Right lobe of liver (tissue), 6 donors: ENCODE results near the gene IQCF6. TPM values are rescaled to one million over a fixed set of nuclear protein-coding genes. Genes with fewer than 3 reads are reported as not detected.

ENCODE experiments used
- ATAC-seq, 4 donors: fragments of 200-7000 bp; cut with Tn5 transposase; one replicate each; pipeline ENCODE4 v1.9.1; 2020; ENCODE audit warnings: mild to moderate bottlenecking in 4 of 4, moderate library complexity in 4 of 4
- DNase-seq, 3 donors: peaks; one replicate each; pipeline ENCODE4 v3.0.0-alpha.2; 2020
- H3K27ac ChIP-seq, 3 donors: fragments of 200-600 bp; one replicate each; pipeline ENCODE4 v1.8.0; 2022
- H3K27me3 ChIP-seq, 2 donors: fragments of 200-600 bp; one replicate each; pipeline ENCODE4 v1.8.0; 2022
- H3K36me3 ChIP-seq, 4 donors: fragments of 200-600 bp; sonication (generic) in 1 of 4; one replicate each; pipeline versions ENCODE4 v1.5.1 to v1.8.0; 2017 to 2022; ENCODE audit warnings: control low read depth in 1 of 4
- H3K4me1 ChIP-seq, 4 donors: fragments of 200-600 bp; sonication (generic) in 1 of 4; one replicate each; pipeline versions ENCODE4 v1.5.1 to v1.8.0; 2017 to 2022; ENCODE audit warnings: control low read depth in 1 of 4
- H3K4me3 ChIP-seq, 3 donors: fragments of 200-600 bp; one replicate each; pipeline ENCODE4 v1.8.0; 2022
- H3K9me3 ChIP-seq, 4 donors: fragments of 200-600 bp; sonication (generic) in 1 of 4; one replicate each; pipeline versions ENCODE4 v1.5.1 to v1.8.0; 2017 to 2022; ENCODE audit warnings: control low read depth in 1 of 4
- CTCF ChIP-seq, 4 donors: fragments of 200-600 bp in 3 of 4; fragments of 450-650 bp in 1 of 4; IDR thresholded peaks; one replicate each; pipeline versions ENCODE4 v1.5.1 to v1.8.0; 2016 to 2022; ENCODE audit warnings: antibody characterized with exemption in 4 of 4, mild to moderate bottlenecking in 2 of 4
- POLR2A ChIP-seq: fragments of 450-650 bp; IDR thresholded peaks from one replicate; pipeline ENCODE4 v1.6.1; 2017; ENCODE audit warnings: antibody characterized with exemption, mild to moderate bottlenecking
- WGBS: methylation state at CpG from one replicate; pipeline ENCODE4 v1.1.6; 2018; ENCODE audit warnings: low coverage, low lambda C conversion rate; ENCODE audit not compliant: insufficient coverage; ENCODE audit errors: missing lambda C conversion rate; 5-methylcytosine and 5-hydroxymethylcytosine counted together
- intact Hi-C, 2 donors: fragments of 100-400 bp; cut with DNase I; formaldehyde crosslinking; loops; one replicate each; pipeline versions ENCODE4 v1.11.2 to v1.14.1; 2022
- long read RNA-seq: library from polyadenylated mRNA; unstranded; transcript quantifications from one replicate; pipeline ENCODE4 v2.0.0, GENCODE V29; 2019
- total RNA-seq, 6 experiments: library from RNA; depleted of rRNA in 2 of 6; stranded (reverse); fragments of >200 nt in 2 of 6; fragmentation: NEBNext Ultra II Directional in 3 of 6; extraction: Animal tissue kit (Norgen Biotek cat#: 25700) in 3 of 6; gene quantifications; one replicate each; pipeline versions ENCODE4 v1.1.0 to v1.2.4, GENCODE V29; 2016 to 2023
- donor health status: DM: no; HTN: yes; CAD: no.
- donor health status: DM: no; HTN: no; CAD: no.
- donor health status: DM: no; HTN: no; CAD: no.
- donor health status: DM: no; HTN: yes; CAD: no.
- donor health status: DM: no; HTN: yes; CAD: no.

Gene IQCF6
- total RNA-seq: not detected
- long read RNA-seq: 0 reads

- no peaks in the 10 kb centered on the region for H3K4me1 ChIP-seq
- WGBS: 88% methylated on average over 5 of the region's 5 CpGs
- ATAC-seq (no peak), DNase-seq (no peak)
- intact Hi-C loops: no loop called here
- no peaks in the 10 kb centered on the region for H3K9me3 ChIP-seq
- H3K27me3 ChIP-seq: no peaks in the 10 kb centered on the region
- H3K4me3 ChIP-seq: no peak within 1 kb of the TSS
- TF ChIP-seq CTCF (IDR thresholded peaks at IDR 0.05) (no peak), POLR2A (no peak)
- no peak within 1 kb of the TSS for H3K27ac ChIP-seq
- no peaks in the 10 kb centered on the region for H3K36me3 ChIP-seq
These were observed at the start of gene IQCF6 for GRCh38 chr3:51779137-51779536. Gene IQCF6, minus strand, starts transcription at chr3:51779237. Its CDS starts 13 bp downstream, at chr3:51779224.

- WGBS: 50% methylated on average over 1 of the region's 1 CpG
- H3K36me3 ChIP-seq: no peaks in the 10 kb centered on the region
- ATAC-seq (no peak), DNase-seq (no peak)
- H3K9me3 ChIP-seq: no peaks in the 10 kb centered on the region
- H3K4me1 ChIP-seq: no peaks in the 10 kb centered on the region
- H3K4me3 ChIP-seq: no peak overlapping the region
- no peak overlapping the region for H3K27ac ChIP-seq
- TF ChIP-seq CTCF (IDR thresholded peaks at IDR 0.05) (no peak), POLR2A (no peak)
- no peaks in the 10 kb centered on the region for H3K27me3 ChIP-seq
- intact Hi-C loops: no loop called here
These were observed 49.3 kb upstream of the IQCF6 start for GRCh38 chr3:51828297-51828696.

GRCh38 chr3:51819709-51820406, 40.8 kb upstream of the IQCF6 start:
- H3K9me3 ChIP-seq: no peaks in the 10 kb centered on the region
- DNase-seq (no peak), ATAC-seq (no peak)
- H3K4me3 ChIP-seq: no peak overlapping the region
- 44% methylated on average over 7 of the region's 12 CpGs for WGBS
- no peaks in the 10 kb centered on the region for H3K4me1 ChIP-seq
- H3K27ac ChIP-seq: no peak overlapping the region
- H3K27me3 ChIP-seq: no peaks in the 10 kb centered on the region
- no peaks in the 10 kb centered on the region for H3K36me3 ChIP-seq
- no peak for TF ChIP-seq POLR2A
- TF ChIP-seq CTCF (IDR thresholded peaks at IDR 0.05): no peak
- intact Hi-C loops: no loop called here

GRCh38 chr3:51819151-51819550, 40.1 kb upstream of the IQCF6 start:
- Histone ChIP-seq H3K27ac (no peak overlapping the region), H3K4me3 (no peak overlapping the region), H3K27me3 (no peaks in the 10 kb centered on the region), H3K9me3 (no peaks in the 10 kb centered on the region), H3K4me1 (no peaks in the 10 kb centered on the region), H3K36me3 (no peaks in the 10 kb centered on the region)
- WGBS: 83% methylated on average over 1 of the region's 15 CpGs
- intact Hi-C loops: no loop called here
- no peak for DNase-seq
- no peak for ATAC-seq
- TF ChIP-seq CTCF (IDR thresholded peaks at IDR 0.05): no peak
- TF ChIP-seq POLR2A: no peak
